Left forelimb (tissue), 1 donor: Measurements from ENCODE around the gene TRIB2.

Experiments used
- DNase-seq: peaks from one replicate; pipeline ENCODE4 v3.0.0-alpha.2; 2018; ENCODE audit warnings: low spot score

The TRIB2 gene

DNA sequence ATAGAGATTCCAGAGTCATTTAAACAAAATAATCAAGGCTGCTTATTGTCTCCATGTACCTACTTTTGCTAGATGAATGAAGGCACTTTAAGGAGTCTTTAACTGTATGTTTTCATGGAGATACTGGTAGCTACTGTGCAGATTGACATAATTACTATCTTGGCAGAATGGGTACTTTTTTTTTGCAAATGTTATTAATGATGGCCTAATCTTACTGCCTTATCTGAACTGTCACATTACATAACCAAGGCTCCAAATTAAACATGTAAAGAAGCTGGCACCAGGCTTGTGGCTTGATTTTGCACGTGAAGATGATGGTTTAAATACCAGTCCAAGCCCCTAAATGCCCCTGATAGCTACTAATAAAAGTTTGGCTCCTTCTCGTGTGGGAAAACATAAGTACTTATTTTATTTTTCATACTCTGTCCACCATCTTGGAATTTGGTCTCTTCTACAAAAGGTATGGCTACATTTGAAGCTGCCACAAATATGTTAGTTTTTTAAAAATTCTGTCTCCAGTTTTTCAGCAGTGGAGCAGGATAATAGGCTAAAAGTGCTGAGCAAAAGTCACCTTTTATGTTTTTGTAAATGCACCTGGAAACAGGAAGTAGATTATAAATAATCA is 4.1 kb downstream of the TRIB2 start:
- no peak for DNase-seq

DNA sequence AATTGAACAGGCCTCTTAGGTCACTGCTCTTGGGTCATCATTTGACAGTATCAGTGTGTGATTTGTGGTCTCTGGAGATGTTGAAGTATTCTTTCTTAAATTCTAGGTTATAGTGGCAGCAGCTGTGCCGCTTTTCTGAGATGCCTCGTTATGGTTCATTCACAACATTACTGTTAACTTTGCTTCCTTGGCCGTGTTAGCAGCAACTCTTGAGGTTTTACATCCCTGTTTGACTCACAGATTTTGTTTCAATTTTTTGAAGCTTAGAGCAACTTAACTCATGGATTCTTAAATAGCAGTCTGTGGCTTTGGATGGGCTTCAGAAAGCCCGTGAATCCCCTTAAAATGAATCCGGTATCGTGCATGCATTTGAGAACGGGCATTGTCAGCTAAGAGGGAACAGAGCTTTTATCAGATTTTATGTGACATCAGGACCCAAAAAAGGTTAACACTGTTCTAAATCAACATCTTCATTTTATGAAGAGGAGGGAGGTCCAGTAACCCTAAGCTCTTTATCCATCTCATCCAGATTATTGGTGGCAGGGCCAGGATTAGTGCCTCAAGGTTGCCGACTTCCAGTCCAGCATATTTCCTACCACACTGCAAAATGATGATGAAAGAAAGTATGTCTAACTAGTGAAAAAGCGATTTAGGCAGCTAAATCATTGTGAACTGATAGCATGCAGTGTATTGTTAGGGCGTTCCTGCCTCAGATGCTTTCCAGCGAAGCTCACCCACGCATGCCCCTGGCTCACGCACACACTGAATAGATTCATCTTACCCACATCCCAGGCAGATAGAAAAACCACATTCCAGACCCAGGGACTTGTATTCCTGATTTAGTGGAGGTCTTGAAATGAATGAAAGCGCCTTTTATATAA is 5.1 kb downstream of the TRIB2 start:
- DNase-seq = no peak

DNA sequence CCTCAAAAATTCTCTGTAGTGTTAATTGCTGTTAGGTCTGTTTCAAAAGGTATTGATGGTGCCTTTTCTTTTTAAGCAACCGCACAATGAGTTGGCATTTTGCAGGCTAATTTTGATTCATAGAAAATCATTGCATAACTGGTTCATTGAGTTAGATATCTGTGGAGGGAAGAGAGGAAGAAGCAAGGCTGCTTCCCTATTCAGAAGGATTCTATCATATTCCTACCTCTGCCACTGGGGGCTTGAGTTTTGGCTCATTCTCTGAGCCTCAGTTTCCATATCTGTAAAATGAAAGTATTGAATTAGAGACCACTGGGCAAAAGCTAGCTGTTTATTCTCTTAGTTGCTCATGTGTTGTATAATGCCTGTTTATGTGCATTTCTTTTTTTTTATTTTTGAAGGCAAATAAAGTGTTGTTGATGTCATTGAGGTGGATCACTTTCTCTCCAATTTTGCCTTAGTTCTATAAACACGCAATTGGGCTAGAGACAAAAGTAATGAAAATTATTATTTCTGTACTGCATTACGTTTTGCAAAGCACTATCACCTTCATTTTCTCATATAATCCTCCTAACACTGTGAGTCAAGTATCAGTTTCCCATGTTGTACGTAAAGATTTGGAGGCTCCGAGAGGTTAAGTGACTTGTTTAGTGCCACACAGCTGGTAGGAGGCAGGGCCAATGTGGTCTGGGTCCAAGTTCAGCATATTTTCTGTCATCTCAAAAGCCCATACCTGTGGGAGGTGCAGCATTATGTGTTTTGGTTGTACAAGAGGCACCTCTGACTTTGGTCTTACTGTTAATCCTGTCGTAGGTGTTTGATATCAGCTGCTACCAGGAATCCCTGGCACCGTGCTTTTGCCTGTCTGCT is 5.9 kb downstream of the TRIB2 start:
- no peak for DNase-seq

DNA sequence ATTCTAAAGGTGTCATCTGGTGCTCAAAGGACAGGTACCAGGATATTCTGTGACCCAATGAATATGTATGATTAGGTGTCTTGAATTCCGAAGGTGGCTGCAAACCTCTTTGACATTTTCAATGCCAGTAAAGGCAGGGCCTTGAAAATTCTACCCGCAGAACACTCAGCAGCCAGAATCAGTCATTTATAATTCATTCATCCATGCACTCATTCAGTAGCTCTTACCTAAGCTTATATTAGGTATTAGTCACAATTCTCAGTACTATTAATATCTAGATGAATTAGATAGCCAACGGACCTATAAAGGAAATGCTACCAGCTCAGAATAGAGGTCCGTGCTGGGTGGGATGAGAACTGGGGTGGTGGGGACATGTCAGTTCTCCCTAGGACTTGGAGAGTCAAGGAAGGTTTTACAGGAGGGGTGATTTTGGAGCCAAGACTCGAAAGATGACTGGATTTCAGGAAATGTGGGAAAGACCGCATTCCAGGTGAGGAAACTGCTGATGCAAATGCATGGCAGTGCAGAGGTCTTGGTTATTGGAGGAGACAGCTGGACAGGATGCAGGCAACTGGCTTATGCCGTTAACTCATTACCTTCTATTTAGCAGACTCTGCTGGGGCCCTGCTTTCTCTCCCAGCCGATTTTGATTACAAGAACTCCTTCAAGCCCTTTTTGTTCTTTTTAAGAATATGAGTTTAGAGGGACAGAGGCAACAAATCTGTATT is 7.2 kb downstream of the TRIB2 start:
- DNase-seq = no peak

DNA sequence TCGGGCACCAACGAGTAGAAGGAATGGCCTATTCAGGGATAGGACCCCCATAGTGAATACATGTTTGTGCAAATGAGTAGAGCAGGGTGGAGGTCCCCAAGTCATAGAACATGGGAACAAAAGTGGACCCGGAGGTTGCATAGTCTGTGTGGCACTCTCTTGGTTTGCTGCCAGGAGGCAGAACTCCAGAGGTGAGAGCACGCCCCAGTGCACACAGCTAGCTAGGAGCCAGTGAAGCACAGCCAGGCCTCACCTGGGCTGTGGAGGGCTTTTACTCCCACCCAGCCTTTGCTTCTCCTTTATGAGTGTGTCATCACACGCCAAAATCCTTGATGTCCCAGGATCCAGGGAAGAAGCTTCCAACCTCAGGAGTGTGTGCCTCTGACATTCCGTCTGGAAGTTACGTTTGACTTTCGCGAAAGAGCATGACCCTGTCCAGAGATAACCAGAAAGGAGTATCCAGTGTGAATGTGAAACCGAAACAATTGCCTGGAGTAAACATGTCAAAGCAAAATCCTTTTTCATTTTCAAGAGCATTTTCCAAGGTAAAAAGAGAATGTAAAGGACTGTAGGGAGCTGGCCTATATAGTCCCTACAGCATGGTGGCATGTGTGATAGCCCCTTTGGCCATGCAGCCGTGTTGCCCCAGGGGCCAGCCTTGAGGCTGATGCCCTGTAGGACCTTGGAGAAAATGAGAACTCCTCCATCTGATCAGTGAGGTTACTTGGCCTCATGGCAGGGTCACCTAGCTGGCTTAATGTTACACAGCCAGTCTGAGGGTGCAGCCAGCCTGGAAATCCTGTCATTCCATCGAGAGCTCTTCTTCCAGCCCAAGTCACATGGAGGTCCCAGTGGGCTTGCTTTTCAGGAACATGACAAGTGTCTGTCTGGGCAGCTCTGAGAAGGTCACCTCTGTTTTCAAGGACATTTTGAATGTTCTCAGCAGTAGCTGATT is 8.8 kb downstream of the TRIB2 start:
- no peak for DNase-seq

DNA sequence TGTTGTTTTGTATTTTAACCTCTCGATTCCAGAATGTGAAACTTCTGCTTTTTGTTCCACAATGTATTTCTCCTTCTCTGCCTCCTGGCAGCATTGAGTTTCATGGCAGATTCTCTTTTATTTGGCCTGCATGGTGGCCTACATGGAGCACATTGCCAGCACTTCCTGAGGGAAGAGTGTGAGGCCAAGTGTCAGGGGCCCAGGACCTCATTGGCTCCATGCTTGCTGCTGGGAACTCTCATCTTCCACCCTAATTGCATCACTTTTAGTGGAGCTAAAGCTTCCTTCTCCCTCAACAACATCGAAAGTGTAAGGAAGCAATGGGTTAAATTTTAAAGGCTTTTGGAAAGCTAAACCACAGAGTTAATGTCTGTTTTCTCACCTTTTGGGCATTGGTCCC is 9.5 kb downstream of the TRIB2 start:
- DNase-seq = no peak

DNA sequence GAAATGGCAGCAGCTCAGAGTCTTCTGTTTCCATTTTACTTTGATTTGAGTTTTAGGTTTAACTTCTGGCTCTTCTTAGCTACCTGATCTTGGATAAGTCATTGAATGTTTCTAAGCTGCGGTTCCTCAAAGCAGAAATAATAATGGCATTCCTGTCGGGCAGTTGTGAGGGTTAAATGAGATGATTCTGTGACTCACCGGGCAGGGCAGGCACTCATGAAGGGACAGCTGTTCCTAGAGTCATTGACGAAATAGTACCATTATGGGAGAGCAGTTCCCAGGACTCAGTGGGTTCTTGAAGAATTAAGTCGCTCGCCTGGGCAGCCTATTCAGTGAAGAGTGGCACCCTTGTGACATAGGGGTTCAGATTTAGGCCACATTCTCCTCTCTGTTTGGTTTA is 10.3 kb downstream of the TRIB2 start:
- DNase-seq = no peak

DNA sequence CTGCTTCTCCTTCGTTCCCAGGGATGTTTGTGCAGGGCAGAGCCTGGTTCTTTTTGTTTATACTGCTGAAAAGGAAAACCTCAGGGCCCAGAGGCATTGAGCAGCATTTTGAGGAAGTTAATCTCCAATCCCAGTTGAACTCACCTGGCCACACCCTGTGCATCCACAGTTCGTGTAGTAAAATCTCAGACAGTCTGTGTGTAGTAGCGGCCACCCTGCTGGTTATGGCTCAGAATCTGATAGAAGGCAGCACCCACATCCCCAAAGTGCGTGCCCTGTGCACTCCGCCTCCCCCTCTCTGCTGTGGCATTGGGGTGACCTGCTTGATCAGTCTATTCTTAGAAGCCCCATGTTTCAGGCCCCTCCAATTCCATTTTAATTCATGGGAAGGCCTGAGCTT is 10.9 kb downstream of the TRIB2 start:
- DNase-seq = no peak

DNA sequence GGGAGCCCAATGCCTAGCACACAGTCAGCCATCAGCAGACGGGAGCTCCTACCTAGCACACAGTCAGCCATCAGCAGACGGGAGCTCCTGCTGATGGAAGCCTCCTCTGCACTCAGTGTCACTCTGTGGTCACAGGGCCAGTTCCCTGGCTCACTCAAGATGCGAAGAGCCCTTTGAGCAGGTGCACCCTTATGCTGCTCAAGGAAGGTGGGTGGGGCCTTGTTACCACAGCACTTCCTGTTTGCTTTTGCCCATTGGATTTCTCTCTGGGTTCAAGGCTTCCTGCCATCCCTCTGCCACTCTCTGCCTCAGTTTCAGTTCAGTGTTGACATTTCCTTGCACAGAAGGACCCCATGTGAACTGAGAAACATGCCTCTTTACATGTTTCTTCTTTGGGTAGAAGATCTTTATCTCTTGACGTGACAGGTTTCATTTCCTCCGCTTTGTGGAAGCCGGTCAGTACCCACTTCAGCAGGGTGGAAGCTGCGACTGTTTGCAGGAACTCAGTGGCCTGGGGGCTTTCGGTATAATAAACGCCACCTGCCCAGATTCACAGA is 11.6 kb downstream of the TRIB2 start:
- DNase-seq = no peak

DNA sequence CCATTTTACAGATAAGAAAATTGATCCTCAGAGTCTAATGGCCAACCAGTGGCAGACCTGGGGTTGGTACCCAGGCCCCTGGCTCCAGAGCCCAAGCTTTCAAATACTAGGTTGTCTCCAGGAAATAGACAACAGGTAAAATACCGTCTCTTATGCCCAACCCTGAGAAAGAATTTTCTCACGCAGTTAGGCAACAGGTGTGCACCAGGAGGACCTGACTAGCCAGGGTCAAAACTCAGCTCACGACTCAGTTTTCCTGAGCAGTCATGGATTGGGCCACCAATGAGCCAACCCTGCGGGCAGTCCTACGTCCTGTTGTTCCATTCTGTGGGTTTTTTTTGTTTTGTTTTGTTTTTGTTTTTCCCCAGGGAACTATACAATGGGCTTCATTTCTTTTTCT is 13.5 kb downstream of the TRIB2 start:
- DNase-seq = no peak

DNA sequence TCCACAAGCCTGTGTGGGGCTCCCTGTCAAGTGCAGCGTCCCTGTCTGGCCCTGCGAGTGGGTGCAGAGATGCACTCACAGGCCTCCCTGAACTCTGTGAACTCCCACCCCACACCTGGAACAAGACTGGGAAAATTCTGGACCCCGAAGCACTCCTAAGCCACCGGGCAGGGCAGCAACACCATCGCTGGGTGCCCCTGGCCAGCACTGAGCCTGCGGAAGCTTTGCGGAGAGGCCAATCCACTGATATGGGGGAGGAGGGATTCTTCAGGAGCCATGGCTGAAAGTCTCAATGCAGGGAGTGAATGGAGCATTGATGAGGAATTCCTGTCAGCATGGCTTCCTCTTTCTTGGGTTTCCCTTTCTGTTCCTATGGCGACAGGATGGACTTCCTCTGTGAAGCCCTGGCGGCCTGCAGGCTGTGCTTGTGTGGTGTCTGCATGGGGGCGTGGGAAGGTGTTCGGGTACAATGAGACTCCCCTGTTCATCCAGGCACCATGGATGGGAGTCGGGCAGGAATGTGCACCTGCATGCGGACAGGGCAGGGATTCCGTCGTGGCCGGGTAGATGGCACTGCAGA is 15.1 kb downstream of the TRIB2 start:
- DNase-seq = no peak

DNA sequence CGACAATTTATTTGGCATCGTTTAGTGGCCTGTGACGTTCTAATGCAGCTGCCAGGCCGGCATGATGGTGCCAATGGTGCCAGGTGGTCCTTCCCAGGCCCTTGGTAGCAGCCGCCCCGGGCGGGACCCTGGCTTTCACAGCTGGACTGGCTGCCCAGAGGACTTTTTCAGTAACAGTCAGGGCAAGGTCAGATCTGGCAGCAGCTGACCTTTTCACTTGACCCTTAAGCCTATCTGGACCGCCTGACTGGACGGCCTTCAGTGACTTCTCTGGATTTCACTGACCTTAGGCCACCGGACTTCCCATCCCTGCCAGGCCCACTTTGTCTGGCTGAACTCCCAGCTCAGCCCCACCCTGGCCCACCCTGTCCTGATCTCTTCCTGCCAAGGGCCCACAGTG is 15.9 kb downstream of the TRIB2 start:
- no peak for DNase-seq

DNA sequence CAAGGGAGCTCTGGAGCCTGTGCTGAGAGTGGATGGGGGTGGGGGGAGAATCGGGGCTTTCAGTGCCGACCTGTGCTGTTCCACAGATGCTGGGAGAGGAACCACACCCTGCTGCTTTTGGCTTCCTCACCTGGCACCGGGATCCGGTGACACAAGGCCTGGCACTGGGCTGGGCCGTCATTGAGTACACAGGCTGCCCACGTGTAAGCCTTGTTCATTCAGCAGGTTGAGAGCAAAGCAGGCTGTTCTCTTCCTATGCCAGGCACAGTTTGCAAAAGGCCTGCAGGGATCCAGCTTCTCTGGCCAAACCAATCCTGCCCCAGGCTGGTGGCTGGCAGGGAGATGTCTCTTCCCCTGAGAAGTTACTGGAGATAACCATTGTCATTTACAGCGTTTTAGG is 17.1 kb downstream of the TRIB2 start:
- no peak for DNase-seq

DNA sequence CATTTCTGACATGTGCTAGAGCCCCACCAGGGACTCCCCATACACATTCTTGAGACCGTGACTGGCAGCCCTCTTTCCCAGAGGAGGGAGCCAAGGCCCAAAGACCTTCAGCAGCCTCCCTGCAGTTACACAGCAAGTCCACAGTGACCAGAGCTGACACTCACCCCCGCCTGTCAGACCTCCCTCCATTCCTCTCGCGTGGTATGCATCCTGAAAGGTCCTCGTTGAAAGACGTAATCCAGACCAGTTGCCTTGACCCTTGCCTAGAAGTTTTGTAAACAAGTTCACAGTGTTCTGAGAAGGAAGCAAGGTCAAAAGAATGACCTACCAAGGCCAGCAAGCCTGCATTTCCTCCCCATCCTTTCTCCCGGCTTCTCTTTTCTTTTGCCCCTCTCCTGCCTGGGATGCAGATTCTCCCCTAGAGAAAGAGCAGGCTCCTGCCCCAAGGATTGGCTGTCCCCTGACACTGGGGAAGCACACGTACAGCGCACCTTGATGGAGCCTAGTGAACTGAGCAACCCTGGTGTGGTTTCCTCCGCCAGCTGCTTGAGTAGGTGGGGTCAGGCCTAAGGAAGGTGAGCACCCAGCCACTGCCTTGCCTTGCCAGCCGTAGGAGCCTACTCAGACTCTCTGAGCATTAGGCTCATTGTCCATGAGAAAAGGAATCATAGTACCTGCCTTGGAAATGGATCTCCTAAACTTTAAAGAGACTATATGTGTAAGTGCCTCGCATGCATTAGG is 18.3 kb downstream of the TRIB2 start:
- no peak for DNase-seq

DNA sequence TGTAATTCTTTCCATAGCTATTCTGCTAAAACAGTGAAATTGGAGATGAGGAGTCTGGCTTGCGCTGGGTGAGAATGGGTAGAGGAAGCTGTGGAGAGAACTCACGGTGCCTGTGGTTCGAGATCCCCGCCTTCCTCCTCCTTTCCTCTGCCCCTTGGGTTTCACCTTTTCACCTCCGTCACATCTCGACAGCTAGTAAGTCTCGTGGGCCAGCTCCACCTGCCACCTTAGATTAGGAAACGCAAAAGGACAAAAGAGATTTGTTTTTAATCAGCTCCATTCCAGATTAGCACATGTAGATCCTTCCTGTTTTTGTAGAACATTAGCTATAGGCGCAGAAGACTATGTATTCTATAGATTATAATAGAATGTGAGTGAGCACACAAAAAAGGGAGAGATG is 20.6 kb downstream of the TRIB2 start:
- DNase-seq = no peak

DNA sequence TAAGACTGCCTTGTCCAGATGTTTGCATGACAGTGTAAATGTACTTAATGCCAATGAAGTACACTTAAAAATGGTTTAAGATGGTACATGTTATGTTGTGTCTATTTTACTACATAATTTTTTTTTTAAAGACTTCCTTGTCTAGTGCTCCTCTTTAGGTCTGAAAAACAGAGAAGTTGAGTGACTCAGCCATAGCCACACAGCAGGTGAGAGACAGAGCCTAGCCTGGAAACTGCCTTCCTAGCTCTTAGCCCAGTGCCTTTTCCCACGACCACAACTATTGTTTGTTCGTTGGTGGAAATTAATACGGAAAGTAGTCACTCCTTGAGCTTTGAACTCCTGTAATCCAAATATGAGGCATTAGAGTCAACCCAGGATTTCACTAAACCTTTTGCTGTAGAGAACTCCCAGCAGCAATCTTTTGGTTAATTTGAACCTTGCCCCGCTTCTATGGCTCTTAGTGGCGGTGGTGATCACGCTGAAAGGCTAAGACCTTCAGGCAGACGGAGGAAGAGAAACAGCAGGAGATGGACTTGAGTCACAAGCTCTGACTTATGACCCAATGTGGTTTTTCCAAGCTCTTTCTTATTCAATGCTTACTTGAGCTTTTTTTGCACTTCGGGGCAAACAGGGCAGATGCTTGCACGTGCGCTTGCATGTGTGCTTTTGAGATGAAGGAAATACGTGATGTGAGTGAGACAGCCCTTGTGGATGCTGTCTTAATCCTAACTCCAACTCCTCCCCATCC is 21.2 kb downstream of the TRIB2 start:
- DNase-seq = no peak

DNA sequence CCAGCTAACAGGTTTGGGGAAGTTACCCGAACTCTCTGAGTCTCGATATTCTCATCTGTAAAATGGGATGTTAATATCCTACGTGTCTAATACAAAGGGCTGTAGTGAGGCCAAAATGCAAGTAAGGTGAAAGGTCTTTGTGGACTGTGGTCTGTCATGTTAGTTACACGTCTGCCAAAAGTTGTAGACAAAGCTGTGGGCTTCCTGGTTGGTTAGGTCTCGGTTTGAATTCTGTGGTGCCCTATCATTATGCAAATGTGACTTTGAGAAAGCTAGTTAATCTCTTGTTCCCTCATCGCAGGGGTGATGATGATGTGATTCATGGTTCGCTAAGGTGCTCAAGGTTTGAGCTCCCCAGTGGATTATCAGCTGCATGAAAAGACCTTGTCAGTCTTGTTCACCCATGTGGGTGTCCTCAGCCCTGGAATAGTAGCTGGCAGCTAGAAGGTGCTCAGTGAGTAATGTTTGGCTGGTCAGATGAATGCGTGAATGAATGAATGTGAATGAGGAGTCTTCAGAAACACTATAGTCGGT is 23.1 kb downstream of the TRIB2 start:
- DNase-seq = no peak

DNA sequence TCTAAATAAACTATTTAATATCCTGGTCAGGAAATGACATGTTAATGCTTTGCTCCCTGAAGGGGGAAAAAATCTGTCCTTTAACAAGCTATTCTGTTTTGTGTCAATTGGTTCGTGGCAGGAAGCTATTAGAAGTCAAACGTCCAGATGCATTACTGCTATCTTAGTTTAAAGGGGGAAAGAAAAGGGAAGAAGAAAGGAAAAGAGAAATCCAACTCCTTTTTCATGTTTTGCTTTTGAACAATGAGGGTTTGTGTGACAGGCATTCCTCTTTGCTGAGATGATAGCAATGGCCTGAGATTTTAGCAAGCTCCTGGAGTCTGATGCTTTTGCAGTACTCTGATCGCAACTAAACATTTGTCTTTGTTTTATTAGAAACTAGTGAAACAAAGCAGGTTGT is 24.6 kb downstream of the TRIB2 start:
- no peak for DNase-seq

DNA sequence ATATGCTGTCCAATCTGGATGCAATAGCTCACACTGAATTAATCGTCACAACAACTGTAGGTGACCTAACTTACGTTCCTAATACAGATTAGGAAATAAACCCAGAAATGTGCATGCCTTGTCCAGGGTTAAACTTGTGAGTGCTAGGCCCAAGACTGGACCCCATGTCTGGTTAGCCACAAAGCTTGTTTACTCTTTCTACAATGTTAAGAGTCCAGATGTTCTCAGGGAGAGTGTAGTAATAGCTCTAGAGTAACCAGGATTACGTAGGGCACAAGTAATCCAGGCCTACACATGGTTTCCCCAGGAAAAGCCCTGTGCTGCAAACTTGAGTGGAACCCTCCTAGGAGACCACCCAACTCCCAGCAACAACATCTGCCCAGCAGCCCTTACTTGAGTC is 26.2 kb downstream of the TRIB2 start:
- DNase-seq = no peak
